OCI-LY1 (cell line): Measurements from ENCODE around the gene TRPV4.

Experiments
- EZH2 ChIP-seq: fragments of 200-600 bp; sonication (generic), shearing (Covaris generic); IDR thresholded peaks from 2 replicates; pipeline ENCODE4 v1.8.0; 2017; ENCODE audit warnings: borderline replicate concordance, mixed run types, mild to moderate bottlenecking, antibody characterized with exemption, low read length, moderate library complexity, mixed read lengths
- TF ChIP-seq, protein P1 (sequence below): fragments of 200-600 bp; sonication (generic), shearing (Covaris generic); IDR thresholded peaks from 2 replicates; pipeline ENCODE4 v1.5.1; 2017; ENCODE audit warnings: mild to moderate bottlenecking, antibody characterized with exemption, low read length, moderate library complexity, mixed read lengths

DNA sequence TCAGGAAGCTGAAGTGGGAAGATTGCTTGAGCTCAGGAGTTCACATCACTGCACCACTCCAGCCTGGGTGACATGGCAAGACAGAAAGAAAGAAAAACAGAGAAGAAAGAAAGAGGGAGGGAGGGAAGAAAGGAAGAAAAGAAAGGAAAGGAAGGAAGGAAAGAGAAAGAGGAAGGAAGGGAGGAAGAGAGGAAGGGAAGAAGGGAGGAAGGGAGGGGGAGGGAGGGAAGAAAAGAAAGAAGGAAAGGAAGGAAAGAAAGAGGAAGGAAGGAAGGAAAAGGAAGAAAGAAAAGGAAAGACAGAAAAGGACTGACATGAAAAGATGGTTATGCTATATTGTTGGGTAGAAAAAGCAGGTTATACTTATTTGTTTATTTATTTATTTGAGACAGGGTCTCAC, 43.2 kb upstream of the TRPV4 start:
- TF ChIP-seq, protein P1, sequence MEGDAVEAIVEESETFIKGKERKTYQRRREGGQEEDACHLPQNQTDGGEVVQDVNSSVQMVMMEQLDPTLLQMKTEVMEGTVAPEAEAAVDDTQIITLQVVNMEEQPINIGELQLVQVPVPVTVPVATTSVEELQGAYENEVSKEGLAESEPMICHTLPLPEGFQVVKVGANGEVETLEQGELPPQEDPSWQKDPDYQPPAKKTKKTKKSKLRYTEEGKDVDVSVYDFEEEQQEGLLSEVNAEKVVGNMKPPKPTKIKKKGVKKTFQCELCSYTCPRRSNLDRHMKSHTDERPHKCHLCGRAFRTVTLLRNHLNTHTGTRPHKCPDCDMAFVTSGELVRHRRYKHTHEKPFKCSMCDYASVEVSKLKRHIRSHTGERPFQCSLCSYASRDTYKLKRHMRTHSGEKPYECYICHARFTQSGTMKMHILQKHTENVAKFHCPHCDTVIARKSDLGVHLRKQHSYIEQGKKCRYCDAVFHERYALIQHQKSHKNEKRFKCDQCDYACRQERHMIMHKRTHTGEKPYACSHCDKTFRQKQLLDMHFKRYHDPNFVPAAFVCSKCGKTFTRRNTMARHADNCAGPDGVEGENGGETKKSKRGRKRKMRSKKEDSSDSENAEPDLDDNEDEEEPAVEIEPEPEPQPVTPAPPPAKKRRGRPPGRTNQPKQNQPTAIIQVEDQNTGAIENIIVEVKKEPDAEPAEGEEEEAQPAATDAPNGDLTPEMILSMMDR = no peak
- TF ChIP-seq EZH2 = no peak
